Fibroblast of lung (primary cell): ENCODE measurements around the gene OR2C3.

ENCODE experiments used
- CTCF ChIP-seq, 2 donors: IDR thresholded peaks in 1 of 2; conservative IDR thresholded peaks in 1 of 2; 1 replicate in 1 of 2; 2 replicates in 1 of 2; pipeline ENCODE4 v1.5.1; 2011 to 2012; ENCODE audit warnings: low read length in 2 of 2, control low read depth in 1 of 2, inconsistent platforms in 1 of 2, low read depth in 1 of 2, mild to moderate bottlenecking in 1 of 2
- EZH2 ChIP-seq: IDR thresholded peaks from 2 replicates; pipeline ENCODE4 v1.5.1; 2012; ENCODE audit warnings: low read length, control low read depth, mild to moderate bottlenecking; ENCODE audit errors: missing control alignments

DNA sequence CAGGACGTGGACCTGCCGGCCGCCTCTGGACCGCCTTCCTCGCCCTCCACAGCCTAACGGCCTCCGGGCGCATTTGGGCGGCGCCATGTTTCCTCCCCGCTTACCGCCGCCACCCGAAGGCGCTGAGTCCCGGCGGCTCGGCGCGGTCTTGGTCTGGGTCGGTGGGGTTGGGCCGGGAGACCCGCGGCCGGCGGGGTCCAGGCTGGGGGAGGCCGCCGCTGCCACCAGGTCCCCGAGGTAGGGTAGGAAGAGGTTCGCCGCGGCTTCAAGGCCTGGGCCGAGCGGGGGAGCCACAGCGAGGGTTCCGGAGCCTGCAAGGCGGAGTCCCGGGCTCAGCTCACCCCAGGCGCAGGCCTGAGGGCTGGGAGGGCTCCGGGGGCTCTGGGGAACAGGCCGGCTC lies 5.5 kb downstream of the OR2C3 start:
- TF ChIP-seq CTCF (conservative IDR thresholded peaks at IDR 0.05 in 1 of 2, IDR thresholded peaks at IDR 0.05 in 1 of 2; ENCODE audit: low read depth in 1 of 2, low read length in 2 of 2) = no peak
- no peak for TF ChIP-seq EZH2
